Measurements from ENCODE around the gene ADAM12.

ADAM12 gene

GRCh38 chr10:126170776-126171175 is 217.5 kb downstream of the ADAM12 start:
- no peak for DNase-seq (ENCODE audit: low read depth)
- no peak overlapping the region for H3K4me3 ChIP-seq (ENCODE audit: low read depth, low read length)

GRCh38 chr10:126170371-126170770 is 217.9 kb downstream of the ADAM12 start:
- H3K4me3 ChIP-seq (ENCODE audit: low read depth, low read length): no peak overlapping the region
- no peak for DNase-seq (ENCODE audit: low read depth)

- H3K4me3 ChIP-seq (ENCODE audit: low read depth, low read length): no peak overlapping the region
- DNase-seq (ENCODE audit: low read depth): no peak
These were observed 218.4 kb downstream of the ADAM12 start for GRCh38 chr10:126169899-126170298.

GRCh38 chr10:126166797-126167196 is 221.5 kb downstream of the ADAM12 start:
- no peak for DNase-seq (ENCODE audit: low read depth)
- no peak overlapping the region for H3K4me3 ChIP-seq (ENCODE audit: low read depth, low read length)

GRCh38 chr10:126165874-126166273 is 222.4 kb downstream of the ADAM12 start:
- no peak overlapping the region for H3K4me3 ChIP-seq (ENCODE audit: low read depth, low read length)
- DNase-seq (ENCODE audit: low read depth): no peak

- no peak for DNase-seq (ENCODE audit: low read depth)
- H3K4me3 ChIP-seq (ENCODE audit: low read depth, low read length): no peak overlapping the region
These were observed 224.8 kb downstream of the ADAM12 start for GRCh38 chr10:126163506-126163905.

- H3K4me3 ChIP-seq (ENCODE audit: low read depth, low read length): no peak overlapping the region
These were observed 226.6 kb downstream of the ADAM12 start for GRCh38 chr10:126161691-126162090.

GRCh38 chr10:126160971-126161630 is 227.2 kb downstream of the ADAM12 start:
- H3K4me3 ChIP-seq (ENCODE audit: low read depth, low read length): no peak overlapping the region
- no peak for DNase-seq (ENCODE audit: low read depth)

More at GRCh38 chr10:126161691-126162090, 226.6 kb downstream of the ADAM12 start:
- no peak for DNase-seq (ENCODE audit: low read depth)

GRCh38 chr10:126160571-126160970 is 227.7 kb downstream of the ADAM12 start:
- no peak overlapping the region for H3K4me3 ChIP-seq (ENCODE audit: low read depth, low read length)
- no peak for DNase-seq (ENCODE audit: low read depth)

- DNase-seq (ENCODE audit: low read depth): no peak
- no peak overlapping the region for H3K4me3 ChIP-seq (ENCODE audit: low read depth, low read length)
These were observed 230.0 kb downstream of the ADAM12 start for GRCh38 chr10:126158133-126158892.

- no peak overlapping the region for H3K4me3 ChIP-seq (ENCODE audit: low read depth, low read length)
- DNase-seq (ENCODE audit: low read depth): no peak
These were observed 231.1 kb downstream of the ADAM12 start for GRCh38 chr10:126157189-126157588.

- H3K4me3 ChIP-seq (ENCODE audit: low read depth, low read length): no peak overlapping the region
- no peak for DNase-seq (ENCODE audit: low read depth)
These were observed 231.8 kb downstream of the ADAM12 start for GRCh38 chr10:126156503-126156902.

GRCh38 chr10:126156012-126156411 is 232.3 kb downstream of the ADAM12 start:
- no peak for DNase-seq (ENCODE audit: low read depth)
- H3K4me3 ChIP-seq (ENCODE audit: low read depth, low read length): no peak overlapping the region

GRCh38 chr10:126155528-126155927 is 232.7 kb downstream of the ADAM12 start:
- no peak overlapping the region for H3K4me3 ChIP-seq (ENCODE audit: low read depth, low read length)
- DNase-seq (ENCODE audit: low read depth): no peak

- no peak for DNase-seq (ENCODE audit: low read depth)
- no peak overlapping the region for H3K4me3 ChIP-seq (ENCODE audit: low read depth, low read length)
These were observed 234.3 kb downstream of the ADAM12 start for GRCh38 chr10:126153711-126154628.

GRCh38 chr10:126147866-126148587 is 240.2 kb downstream of the ADAM12 start:
- H3K4me3 ChIP-seq (ENCODE audit: low read depth, low read length): no peak overlapping the region
- DNase-seq (ENCODE audit: low read depth): peak; percentile 57

GRCh38 chr10:126146771-126147170 is 241.5 kb downstream of the ADAM12 start:
- no peak overlapping the region for H3K4me3 ChIP-seq (ENCODE audit: low read depth, low read length)
- no peak for DNase-seq (ENCODE audit: low read depth)

GRCh38 chr10:126143117-126143516 is 245.2 kb downstream of the ADAM12 start:
- H3K4me3 ChIP-seq (ENCODE audit: low read depth, low read length): no peak overlapping the region
- DNase-seq (ENCODE audit: low read depth): no peak

- H3K4me3 ChIP-seq (ENCODE audit: low read depth, low read length): no peak overlapping the region
- no peak for DNase-seq (ENCODE audit: low read depth)
These were observed 247.5 kb downstream of the ADAM12 start for GRCh38 chr10:126140746-126141273.
